HG03175 (cell line): ENCODE data around the gene CTSH.
A peak's percentile ranks its signal among the peaks of the same experiment; 100 is the strongest.
"Not testable (repeated sequence)": the region's sequence is repeated elsewhere in the genome, so short reads cannot be mapped to it uniquely, and the experiment has no call there.

Source experiments
- ATAC-seq: cut with Tn5 transposase; IDR thresholded peaks from one replicate; pipeline ENCODE4 v1.9.1; 2021; ENCODE audit warnings: mild to moderate bottlenecking, moderate library complexity; ENCODE audit not compliant: unreplicated experiment

CTSH gene

GRCh38 chr15:78898540-78898939, 46.3 kb downstream of the CTSH start:
- ATAC-seq: no peak

DNA sequence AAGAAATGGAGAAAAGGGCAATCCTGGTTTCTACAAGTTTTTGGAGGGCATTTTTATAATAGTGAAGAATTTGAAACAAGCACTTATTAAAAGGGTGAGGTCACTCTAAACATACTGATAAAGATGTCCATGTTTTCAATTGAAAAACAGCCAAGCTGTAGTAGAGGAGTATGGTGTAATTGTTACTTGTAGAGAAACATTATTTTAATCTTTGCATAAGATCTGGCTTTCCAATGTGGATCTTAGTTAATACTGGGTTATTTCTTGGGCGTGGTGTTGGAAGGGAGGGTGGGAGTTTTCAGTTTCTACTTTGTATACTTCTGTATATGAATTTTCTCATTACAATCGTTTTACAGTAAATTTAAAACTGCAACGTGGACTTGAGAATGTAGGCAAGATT, 49.4 kb downstream of the CTSH start:
- ATAC-seq: no peak

- ATAC-seq: no peak
Observed at GRCh38 chr15:78893538-78893937, 51.3 kb downstream of the CTSH start.

GRCh38 chr15:78889000-78889399, 55.8 kb downstream of the CTSH start:
- no peak for ATAC-seq

GRCh38 chr15:78881681-78882080, 63.2 kb downstream of the CTSH start:
- ATAC-seq: no peak

GRCh38 chr15:78880813-78881212, 64.0 kb downstream of the CTSH start:
- ATAC-seq: no peak

GRCh38 chr15:78880242-78880533, 64.7 kb downstream of the CTSH start:
- ATAC-seq: no peak

- ATAC-seq: no peak
Observed at GRCh38 chr15:78879517-78880241, 65.2 kb downstream of the CTSH start.

DNA sequence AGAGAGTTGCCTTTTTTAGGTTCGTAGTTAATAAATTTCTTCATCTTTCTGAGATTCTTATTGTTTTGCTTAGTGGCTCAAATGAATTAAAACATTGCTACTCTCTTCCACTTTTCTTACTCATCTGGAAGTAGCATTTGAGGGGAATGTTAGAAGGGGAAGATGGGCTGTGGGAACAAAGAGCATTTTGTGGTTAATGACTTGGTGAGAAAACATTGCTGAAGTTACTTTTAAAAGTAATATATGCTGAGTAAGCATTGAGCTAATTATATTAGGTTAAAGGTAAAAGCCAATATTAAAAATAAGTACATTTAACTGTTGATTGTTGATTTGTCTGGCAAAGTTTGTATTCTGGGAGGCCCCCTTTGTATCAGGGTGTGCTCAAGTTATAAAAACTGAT, 66.5 kb downstream of the CTSH start:
- no peak for ATAC-seq

DNA sequence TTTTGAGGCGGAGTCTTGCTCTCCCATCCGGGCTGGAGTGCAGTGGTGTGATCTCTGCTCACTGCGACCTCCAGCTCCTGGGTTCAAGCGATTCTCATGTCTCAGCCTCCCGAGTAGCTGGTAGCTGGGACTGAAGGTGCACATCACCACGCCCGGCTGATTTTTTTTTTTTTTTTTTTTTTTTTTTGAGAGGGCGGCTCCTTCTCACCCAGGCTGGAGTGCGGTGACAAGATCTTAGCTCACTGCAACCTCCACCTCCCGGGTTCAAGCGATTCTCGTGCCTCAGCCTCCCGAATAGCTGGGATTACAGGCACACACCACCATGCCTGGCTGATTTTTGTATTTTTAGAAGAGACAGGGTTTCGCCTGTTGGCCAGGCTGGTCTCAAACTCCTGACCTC, 67.9 kb downstream of the CTSH start:
- not testable (repeated sequence) for ATAC-seq

GRCh38 chr15:78875107-78875914, 69.5 kb downstream of the CTSH start:
- ATAC-seq: no peak

GRCh38 chr15:78873793-78874765, 70.8 kb downstream of the CTSH start:
- ATAC-seq: no peak

- peak; percentile 62 for ATAC-seq
Observed at GRCh38 chr15:78872972-78873792, 71.7 kb downstream of the CTSH start.

DNA sequence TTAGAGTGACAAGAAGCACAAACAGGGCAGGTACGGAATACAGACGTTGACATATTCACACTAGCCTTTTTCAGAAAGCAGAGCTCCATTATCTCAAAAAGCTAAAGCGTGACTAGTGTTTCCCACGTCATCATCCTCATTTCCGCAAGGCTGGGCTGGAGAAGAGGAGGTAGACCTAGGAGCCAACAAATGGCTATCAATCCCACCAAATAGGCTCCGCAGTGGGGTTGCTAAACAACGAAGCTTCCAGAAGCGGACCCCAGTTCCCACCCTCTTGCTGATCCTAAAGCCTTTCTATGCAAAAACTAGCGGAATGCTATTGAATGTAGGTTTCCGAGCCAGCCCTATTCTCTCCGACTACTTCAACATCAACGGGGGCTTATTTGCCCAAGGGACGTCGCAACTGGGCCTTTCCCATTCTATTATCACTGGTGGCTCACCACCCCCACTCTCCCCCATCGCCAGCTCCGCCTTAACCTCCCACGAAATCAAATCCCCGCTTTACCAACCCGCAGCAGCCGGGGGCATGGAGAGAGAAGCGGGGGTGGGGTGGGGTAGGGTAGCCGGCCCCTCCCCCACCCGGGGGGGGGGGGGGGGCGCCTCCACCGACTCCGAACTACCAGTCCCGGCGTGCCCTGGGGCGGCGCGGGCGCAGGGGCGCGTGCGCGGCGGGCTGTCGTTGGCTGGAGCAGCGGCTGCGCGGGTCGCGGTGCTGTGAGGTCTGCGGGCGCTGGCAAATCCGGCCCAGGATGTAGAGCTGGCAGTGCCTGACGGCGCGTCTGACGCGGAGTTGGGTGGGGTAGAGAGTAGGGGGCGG, 72.5 kb downstream of the CTSH start, which contains the start of gene MORF4L1:
Gene MORF4L1, plus strand, starts transcription at position 736 of the 817 bp plus-strand sequence. CDS start 128 bp downstream, outside the sequence.
- ATAC-seq: peak; percentile 90

- not testable (repeated sequence) for ATAC-seq
Observed at GRCh38 chr15:78871483-78872127, 73.2 kb downstream of the CTSH start.
